22Rv1 (cell line): ENCODE measurements around the gene NFIA.

Experiments
- H3K27ac ChIP-seq: fragments of 450-650 bp; 2 replicates; pipeline ENCODE4 v1.5.1; 2017
- ZFX ChIP-seq: fragments of 450-650 bp; IDR thresholded peaks from 2 replicates; pipeline ENCODE4 v1.6.1; 2017; ENCODE audit warnings: antibody characterized with exemption, borderline replicate concordance
- TF ChIP-seq, protein P1 (sequence below): fragments of 450-650 bp; IDR thresholded peaks from 2 replicates; pipeline ENCODE4 v1.5.1; 2017; ENCODE audit warnings: mild to moderate bottlenecking

NFIA gene

DNA sequence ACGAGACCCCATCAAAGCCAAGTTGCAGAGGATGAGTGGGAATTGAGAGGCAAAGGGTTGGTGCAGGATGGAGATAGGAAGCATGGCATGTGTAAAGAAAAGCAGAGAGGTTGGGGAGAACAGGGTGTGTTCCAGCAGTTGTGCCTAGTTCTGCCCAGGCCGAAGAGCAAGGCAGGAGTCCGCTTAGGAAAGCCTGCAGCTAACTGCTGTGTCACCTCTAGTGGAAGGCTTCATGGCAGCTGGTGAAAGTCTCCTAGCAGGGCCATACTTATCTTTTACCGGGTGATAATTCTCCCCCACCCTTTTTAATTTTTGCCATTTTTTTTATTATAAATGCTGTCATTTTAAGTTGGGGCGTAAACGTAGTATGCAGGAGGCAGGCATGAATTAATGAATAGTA is 93.6 kb downstream of the NFIA start:
- TF ChIP-seq ZFX, result no peak
- TF ChIP-seq, protein P1, sequence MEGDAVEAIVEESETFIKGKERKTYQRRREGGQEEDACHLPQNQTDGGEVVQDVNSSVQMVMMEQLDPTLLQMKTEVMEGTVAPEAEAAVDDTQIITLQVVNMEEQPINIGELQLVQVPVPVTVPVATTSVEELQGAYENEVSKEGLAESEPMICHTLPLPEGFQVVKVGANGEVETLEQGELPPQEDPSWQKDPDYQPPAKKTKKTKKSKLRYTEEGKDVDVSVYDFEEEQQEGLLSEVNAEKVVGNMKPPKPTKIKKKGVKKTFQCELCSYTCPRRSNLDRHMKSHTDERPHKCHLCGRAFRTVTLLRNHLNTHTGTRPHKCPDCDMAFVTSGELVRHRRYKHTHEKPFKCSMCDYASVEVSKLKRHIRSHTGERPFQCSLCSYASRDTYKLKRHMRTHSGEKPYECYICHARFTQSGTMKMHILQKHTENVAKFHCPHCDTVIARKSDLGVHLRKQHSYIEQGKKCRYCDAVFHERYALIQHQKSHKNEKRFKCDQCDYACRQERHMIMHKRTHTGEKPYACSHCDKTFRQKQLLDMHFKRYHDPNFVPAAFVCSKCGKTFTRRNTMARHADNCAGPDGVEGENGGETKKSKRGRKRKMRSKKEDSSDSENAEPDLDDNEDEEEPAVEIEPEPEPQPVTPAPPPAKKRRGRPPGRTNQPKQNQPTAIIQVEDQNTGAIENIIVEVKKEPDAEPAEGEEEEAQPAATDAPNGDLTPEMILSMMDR, result no peak
- no peak overlapping the region for H3K27ac ChIP-seq

GRCh38 chr1:61181067-61182038 is 99.0 kb downstream of the NFIA start:
- no peak for TF ChIP-seq ZFX
- TF ChIP-seq, protein P1, result no peak
- H3K27ac ChIP-seq, result no peak overlapping the region

DNA sequence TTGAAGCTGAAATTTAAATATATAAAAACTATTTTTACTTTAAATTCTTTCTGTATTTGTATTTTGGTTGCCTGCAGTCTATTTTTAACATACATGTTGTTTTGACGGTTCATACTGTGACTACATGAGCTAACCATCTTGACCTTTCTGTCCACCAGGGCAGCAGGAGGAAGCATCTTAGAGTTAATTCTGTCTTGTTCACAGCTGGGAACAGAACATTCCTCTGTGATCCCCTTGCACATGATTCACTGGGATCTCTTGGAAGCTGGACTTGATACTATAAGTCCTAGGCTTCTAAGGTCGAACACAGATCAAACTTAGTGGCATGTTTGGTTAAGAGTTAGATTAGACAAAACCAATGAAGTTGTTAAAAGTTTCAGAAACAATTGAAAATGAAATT is 99.7 kb downstream of the NFIA start:
- no peak for TF ChIP-seq ZFX
- TF ChIP-seq, protein P1, result no peak
- H3K27ac ChIP-seq, result no peak overlapping the region

DNA sequence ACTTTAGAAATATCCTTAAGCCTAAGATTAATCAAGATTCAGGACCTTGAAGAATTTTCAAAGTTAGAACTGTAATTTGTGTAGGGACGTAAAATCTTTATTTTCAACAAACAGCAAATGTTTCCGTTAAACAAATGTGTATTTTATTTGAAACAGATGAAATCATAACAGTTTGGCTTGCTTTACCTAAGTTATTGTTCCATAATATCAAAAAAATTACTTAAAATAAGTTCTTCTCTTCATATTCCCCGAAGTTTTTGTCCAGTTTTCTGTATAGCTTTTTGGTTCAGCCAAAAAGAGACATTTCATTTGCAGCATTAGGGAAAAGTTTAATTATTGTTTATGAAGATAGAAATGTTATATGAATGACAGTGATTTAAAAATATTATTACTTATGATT is 100.1 kb downstream of the NFIA start:
- TF ChIP-seq, protein P1, result no peak
- no peak for TF ChIP-seq ZFX

GRCh38 chr1:61183471-61184039 is 101.2 kb downstream of the NFIA start:
- TF ChIP-seq, protein P1, result no peak
- no peak for TF ChIP-seq ZFX
- H3K27ac ChIP-seq, result peak overlapping the region; percentile 97

More for the DNA sequence above, 100.1 kb downstream of the NFIA start:
- H3K27ac ChIP-seq, result no peak overlapping the region; the same call in 1 of the 2 replicates

DNA sequence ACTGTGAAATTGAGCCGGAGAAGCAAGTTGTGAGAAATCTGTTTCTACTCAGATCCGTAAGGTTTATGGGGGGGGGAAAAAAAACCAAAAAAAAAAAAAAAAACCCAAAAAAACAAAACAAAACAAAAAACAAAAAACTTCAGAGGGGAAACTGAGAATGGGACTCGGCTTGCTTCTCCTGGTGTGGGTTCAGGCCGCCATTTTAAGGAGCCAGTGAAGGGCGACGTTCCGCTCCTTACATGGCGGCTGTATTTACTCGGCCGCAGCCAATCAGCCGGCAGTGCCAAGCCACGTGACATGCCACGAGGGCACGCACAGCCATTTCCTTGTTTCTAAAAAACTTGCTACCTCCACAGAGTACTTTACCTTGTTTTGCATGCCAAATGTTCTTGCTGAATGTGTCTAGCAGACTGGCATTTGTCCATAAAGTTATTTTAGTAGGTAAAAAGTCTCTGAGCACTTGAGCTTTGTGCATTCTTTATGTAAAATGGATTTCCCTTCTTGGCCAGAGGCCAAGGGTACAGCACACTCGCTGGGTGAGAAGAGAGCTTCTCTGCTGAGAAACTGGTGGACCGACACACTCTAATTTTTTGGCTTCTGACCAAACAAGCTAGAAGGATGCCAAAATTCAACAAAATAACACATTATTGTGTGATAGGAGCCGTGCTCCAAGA is 101.8 kb downstream of the NFIA start:
- TF ChIP-seq, protein P1, result no peak
- TF ChIP-seq ZFX, result no peak
- peak overlapping the region; percentile 97 for H3K27ac ChIP-seq

DNA sequence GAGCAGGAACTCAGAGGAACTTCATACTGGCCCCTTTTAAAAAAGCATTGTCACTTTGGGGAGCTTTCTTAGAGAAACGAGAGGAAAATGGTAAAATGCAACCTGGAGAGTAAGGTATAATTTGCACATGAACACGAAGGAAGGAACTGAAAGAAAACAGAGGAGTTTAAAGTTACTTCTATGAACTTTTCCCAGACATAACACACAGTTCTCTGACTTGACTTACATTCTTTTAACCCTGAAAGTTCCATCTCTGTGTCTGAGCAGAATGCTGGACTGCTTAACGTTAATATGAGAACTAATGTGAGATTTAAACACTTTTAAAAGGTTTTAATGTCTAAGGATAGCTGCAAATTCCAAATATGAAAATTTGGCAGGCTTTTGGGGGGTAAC is 102.3 kb downstream of the NFIA start:
- peak overlapping the region; percentile 97 for H3K27ac ChIP-seq

More for the DNA sequence above, 102.3 kb downstream of the NFIA start:
- TF ChIP-seq ZFX, result no peak
- TF ChIP-seq, protein P1, result no peak
